ENCODE measurements around the gene LAMA5.

GRCh38 chr20:62335532-62335931, 31.6 kb downstream of the LAMA5 start:
- TF ChIP-seq MAX (IDR thresholded peaks at IDR 0.05) (no peak), YY1 (IDR thresholded peaks at IDR 0.05; ENCODE audit: low read depth) (no peak), TAF1 (IDR thresholded peaks at IDR 0.05; ENCODE audit: low read depth) (no peak), CEBPB (IDR thresholded peaks at IDR 0.05) (no peak), NFIC (IDR thresholded peaks at IDR 0.05) (no peak), EGR1 (IDR thresholded peaks at IDR 0.05) (no peak), EP300 (IDR thresholded peaks at IDR 0.05; ENCODE audit: borderline replicate concordance) (no peak), REST (IDR thresholded peaks at IDR 0.05; ENCODE audit: low read depth) (no peak), CREB1 (IDR thresholded peaks at IDR 0.05; ENCODE audit: low read depth) (no peak), TCF12 (IDR thresholded peaks at IDR 0.05; ENCODE audit: low read depth) (no peak), ZBTB7A (IDR thresholded peaks at IDR 0.05; ENCODE audit: low read depth) (no peak)
